HuH-7 (cell line): Measurements from ENCODE around the gene LIN54.

Experiments
- DNase-seq: peaks from one replicate; pipeline ENCODE4 v3.0.0; 2011; ENCODE audit warnings: low spot score

LIN54 gene

GRCh38 chr4:82891707-82892466 is 118.7 kb downstream of the LIN54 start:
- no peak for DNase-seq

DNA sequence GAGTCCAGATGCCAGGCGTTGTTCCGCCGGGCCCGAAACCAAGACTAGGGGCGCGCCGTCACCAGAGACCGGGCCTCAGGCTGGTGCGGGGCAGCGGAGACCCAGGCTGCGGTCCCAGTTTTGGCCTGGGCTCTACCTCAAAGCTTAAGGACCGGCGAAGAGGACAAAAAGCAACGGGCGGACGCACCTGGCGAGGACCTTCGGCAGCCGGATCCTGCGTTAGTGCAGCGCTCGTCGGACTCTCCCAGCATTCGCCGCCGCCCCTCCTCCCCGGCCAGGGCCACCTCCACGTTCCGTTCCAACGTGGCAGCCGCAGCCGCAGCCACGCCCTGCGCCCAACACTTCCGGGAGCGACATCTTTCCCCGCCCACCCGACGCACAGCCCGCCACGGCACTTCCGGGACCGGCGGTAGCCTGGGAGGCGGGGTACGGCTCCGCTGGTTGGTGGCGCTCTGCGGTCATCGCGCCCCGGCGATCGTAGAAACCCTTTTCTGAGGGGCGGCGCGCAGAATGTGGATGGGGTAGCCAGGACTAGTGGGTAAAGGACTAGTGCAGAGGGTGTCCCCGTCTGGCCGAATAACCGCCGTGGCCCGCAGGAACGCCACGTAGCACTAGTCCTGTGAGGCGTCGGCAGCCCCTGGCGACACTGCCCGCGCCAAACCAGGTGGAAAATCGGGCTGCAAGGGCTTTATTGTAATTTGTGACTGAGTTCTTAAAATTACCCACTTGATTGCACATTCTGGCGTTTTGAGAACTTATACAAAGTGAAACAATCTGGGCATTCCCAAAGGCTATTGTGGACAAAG is 119.5 kb downstream of the LIN54 start, which contains the start of gene SEC31A:
SEC31A (minus strand) TSS at position 253 of the 806 bp plus-strand sequence. CDS start 9,217 bp downstream, outside the sequence.
- DNase-seq: peak; percentile 69

DNA sequence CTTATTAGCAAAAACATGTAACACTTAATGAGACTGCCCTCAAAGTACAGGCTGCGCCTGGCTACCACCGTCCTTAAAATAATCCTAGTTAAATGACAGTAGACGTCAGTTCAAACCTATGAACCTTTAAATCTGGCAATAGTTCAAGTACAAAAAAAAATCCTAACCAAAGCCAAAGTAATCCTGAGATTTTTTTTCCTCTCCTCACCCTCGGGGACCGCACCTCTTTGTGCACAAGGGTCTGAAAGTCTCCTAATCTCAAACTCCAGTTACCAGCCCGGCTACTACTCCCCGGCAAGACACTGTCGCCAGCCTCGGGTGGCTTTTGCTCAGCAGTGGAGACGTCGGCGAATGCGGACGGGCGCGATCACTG is 120.1 kb downstream of the LIN54 start:
- DNase-seq: no peak

DNA sequence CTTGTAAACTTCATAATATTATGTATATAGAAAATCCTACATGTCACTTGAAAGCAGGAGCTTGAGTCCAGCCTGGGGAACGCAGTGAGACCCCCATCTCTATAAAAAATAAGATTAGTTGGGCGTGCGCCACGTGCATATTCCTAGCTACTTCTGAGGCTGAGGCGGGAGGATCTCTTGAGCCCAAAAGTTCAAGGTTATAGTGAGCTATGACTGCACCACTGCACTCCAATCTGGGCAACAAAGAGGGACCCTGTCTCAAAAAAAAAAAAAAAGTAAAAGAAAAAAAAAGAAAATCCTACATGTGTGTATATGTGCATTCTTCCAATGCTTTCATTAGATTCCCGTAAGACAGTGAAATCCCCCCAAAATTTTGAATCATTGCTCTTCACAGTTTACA is 121.3 kb downstream of the LIN54 start:
- no peak for DNase-seq

DNA sequence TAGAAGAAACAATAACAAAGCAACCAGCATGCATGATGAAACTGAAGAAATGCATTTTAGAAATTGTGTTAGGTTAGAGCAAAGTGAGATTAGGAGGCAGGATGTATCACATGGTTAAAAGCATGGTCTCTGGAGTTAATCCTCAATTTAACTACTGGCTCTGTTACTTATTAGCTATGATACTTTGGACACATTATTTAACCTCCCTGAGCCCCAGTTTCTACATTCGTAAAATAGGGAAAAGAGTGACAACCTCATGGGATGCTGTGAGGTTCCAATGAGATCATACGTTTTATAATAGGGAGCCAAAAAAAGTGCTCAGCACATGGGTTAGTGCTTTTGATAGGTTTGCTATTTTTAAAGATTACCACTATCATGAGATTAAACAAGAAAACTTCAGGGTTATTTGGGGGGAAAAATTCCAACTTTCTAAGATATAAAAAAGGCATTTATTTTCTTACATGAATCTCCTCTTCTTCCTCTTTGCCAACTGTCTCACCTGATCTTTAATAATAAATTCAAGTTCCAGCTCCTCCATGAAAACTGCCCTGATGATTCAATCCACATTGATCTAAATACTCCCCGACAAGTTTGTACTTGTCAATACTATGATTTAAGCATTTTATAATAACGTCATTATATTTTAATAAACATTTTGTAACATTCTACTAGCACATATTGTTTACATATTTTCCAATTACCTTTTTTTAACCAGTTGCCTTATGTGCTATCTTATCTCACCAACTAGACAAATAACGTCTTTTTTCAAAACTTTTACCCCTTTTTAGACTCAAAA is 124.3 kb downstream of the LIN54 start:
- no peak for DNase-seq

DNA sequence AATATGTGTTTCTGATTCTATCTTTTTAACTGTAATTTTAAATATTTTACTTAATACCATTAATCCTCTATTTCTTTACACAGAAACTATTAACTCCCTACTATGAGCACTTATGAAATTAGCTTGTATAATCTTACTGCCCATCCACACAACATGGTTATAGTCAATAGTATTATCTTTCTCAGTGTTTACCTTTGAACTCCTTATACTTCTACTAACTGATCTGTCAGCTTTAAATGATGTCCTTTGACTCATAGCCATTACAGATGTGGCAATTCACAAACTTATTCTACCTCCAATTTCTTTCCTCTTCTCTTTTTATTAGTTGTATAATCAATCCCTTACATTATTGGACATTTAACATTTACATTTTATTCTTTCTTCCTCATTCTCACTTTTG is 125.2 kb downstream of the LIN54 start:
- no peak for DNase-seq
